GM12864 (cell line): ENCODE results near the gene LRP5.

Experiments
- DNase-seq: peaks from one replicate; pipeline ENCODE4 v3.0.0-alpha.2; 2011; ENCODE audit warnings: low read depth
- H3K4me3 ChIP-seq: 2 replicates; pipeline ENCODE4 v1.5.1; 2011; ENCODE audit warnings: mild to moderate bottlenecking, low read depth, low read length, control low read depth
- CTCF ChIP-seq: IDR thresholded peaks from 2 replicates; pipeline ENCODE4 v1.5.1; 2011; ENCODE audit warnings: low read depth, mild to moderate bottlenecking, moderate library complexity, low read length, control low read depth, inconsistent platforms; ENCODE audit errors: missing control alignments

LRP5 gene

GRCh38 chr11:68403424-68403823 lies 91.0 kb downstream of the LRP5 start:
- H3K4me3 ChIP-seq: no peak overlapping the region
- no peak for DNase-seq
- no peak for TF ChIP-seq CTCF

- no peak for DNase-seq
- TF ChIP-seq CTCF: no peak
- no peak overlapping the region for H3K4me3 ChIP-seq
These were observed 91.4 kb downstream of the LRP5 start for GRCh38 chr11:68403831-68404230.

- TF ChIP-seq CTCF: no peak
- H3K4me3 ChIP-seq: no peak overlapping the region
- no peak for DNase-seq
These were observed 94.2 kb downstream of the LRP5 start for GRCh38 chr11:68406324-68407313.

- DNase-seq: no peak
- TF ChIP-seq CTCF: no peak
These were observed 96.1 kb downstream of the LRP5 start for GRCh38 chr11:68408512-68408911.

GRCh38 chr11:68409748-68410344 lies 97.5 kb downstream of the LRP5 start:
- H3K4me3 ChIP-seq: no peak overlapping the region
- no peak for TF ChIP-seq CTCF
- no peak for DNase-seq

More at GRCh38 chr11:68408512-68408911, 96.1 kb downstream of the LRP5 start:
- H3K4me3 ChIP-seq: no peak overlapping the region

GRCh38 chr11:68411501-68411991 lies 99.2 kb downstream of the LRP5 start:
- no peak for DNase-seq
- no peak for TF ChIP-seq CTCF
- no peak overlapping the region for H3K4me3 ChIP-seq
